Frontal cortex (tissue), 4 donors: ENCODE results near the gene ITGAD. TPM values are rescaled to one million over a fixed set of nuclear protein-coding genes. Genes with fewer than 3 reads are reported as not detected.

ENCODE experiments used
- DNase-seq, 2 donors: peaks; one replicate each; pipeline ENCODE4 v3.0.0; 2012; ENCODE audit warnings: low spot score in 2 of 2
- FAIRE-seq: peaks from 2 replicates; lab custom pipeline; 2012; peaks lifted over from hg19 to GRCh38; lab: Jason Lieb, UNC
- total RNA-seq: library from RNA; depleted of rRNA; stranded (reverse); fragments of >200 nt; gene quantifications from one replicate; pipeline ENCODE4 v1.2.3, GENCODE V29; 2014
- donor health status: control.
- donor health status: control.
- donor health status: control.

The ITGAD gene
- total RNA-seq, 1 donor from 2014 or later = not detected

GRCh38 chr16:31364421-31364820 lies 28.7 kb upstream of the ITGAD start:
- DNase-seq = no peak
- FAIRE-seq = no peak

- DNase-seq (no peak), FAIRE-seq (no peak)
Measured at GRCh38 chr16:31365131-31365865, 27.8 kb upstream of the ITGAD start.

- FAIRE-seq (no peak), DNase-seq (no peak)
Measured at GRCh38 chr16:31367853-31368252, 25.3 kb upstream of the ITGAD start.

GRCh38 chr16:31371008-31371407 lies 22.1 kb upstream of the ITGAD start:
- DNase-seq = no peak
- FAIRE-seq = no peak

DNA sequence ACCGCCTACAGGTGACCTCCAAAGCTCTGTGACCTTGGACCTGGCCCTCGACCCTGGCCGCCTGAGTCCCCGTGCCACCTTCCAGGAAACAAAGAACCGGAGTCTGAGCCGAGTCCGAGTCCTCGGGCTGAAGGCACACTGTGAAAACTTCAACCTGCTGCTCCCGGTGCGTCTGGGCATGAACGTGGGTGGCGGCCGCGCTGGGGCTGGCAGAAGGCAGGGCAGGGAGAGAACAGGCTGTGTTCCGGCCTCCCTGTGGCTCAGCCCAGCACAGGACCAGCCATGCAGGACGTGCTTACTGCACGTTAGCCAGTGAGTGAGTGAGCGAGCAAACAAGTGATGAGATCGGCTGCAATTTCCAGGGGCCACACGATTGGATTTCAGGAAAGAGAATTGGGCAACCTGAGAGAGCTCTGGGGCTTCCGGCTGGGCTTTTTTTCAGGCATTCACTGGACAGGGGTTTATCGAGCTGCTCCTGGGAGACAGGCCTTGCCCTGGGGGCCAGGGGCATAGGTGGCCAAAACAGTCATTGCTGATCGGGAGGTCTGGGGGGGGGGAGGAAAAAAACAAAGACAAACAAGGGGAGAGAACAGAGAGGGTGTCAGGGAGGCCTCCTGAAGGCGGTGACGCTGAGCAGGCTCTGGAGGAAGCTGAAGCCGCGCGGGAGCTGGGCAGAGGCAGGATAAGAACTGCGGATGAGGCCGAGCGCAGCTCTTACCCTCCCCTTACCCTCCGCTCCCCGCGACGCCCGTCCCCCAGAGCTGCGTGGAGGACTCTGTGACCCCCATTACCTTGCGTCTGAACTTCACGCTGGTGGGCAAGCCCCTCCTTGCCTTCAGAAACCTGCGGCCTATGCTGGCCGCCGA lies 21.3 kb upstream of the ITGAD start:
- DNase-seq (no peak), FAIRE-seq (no peak)

- DNase-seq (no peak), FAIRE-seq (no peak)
Measured at GRCh38 chr16:31373235-31373634, 19.9 kb upstream of the ITGAD start.

- FAIRE-seq = no peak
Measured at GRCh38 chr16:31375231-31375630, 17.9 kb upstream of the ITGAD start.

DNA sequence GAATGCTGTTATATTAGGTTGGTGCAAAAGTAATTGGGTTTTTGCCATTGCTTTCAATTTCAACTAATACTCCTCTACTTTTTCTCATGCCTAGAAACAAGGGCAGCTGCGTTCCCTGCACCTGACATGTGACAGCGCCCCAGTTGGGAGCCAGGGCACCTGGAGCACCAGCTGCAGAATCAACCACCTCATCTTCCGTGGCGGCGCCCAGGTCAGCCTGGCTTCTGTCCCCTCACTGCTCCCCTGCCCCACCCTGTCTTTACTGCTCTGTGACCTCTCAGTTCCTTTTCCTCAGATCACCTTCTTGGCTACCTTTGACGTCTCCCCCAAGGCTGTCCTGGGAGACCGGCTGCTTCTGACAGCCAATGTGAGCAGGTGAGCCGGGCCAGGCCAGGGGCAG lies 16.4 kb upstream of the ITGAD start:
- FAIRE-seq = no peak
- DNase-seq = no peak

More at GRCh38 chr16:31375231-31375630, 17.9 kb upstream of the ITGAD start:
- no peak for DNase-seq

GRCh38 chr16:31377210-31377903 lies 15.8 kb upstream of the ITGAD start:
- no peak for FAIRE-seq
- no peak for DNase-seq

- FAIRE-seq (no peak), DNase-seq (no peak)
Measured at GRCh38 chr16:31380201-31380600, 12.9 kb upstream of the ITGAD start.

- FAIRE-seq (no peak), DNase-seq (peak in 1 of 2 donors; percentile 52)
Measured at GRCh38 chr16:31382485-31383161, 10.5 kb upstream of the ITGAD start.

DNA sequence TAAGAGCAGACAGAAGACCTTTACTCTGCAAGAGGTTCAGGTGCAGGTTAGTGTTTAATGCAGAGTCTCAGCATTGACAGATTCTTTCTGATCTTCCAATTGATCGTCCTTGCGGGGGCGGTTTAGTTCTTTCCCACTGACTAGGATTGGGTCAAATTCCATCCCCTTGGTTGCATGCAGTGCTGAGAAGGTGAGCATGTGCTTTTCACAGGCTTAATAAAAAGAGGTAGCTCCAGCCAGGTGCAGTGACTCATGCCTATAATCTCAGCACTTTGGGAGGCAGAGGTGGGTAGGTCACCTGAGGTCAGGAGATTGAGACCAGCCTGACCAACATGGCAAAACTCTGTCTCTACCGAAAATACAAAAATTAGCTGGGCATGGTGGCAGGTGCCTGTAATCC lies 7.5 kb upstream of the ITGAD start:
- no peak for FAIRE-seq

GRCh38 chr16:31386157-31386984 lies 6.8 kb upstream of the ITGAD start:
- DNase-seq = no peak

More for the DNA sequence above, 7.5 kb upstream of the ITGAD start:
- no peak for DNase-seq

GRCh38 chr16:31388535-31388934 lies 4.6 kb upstream of the ITGAD start:
- DNase-seq (no peak), FAIRE-seq (no peak)

More at GRCh38 chr16:31386157-31386984, 6.8 kb upstream of the ITGAD start:
- FAIRE-seq = no peak

GRCh38 chr16:31390504-31391041 lies 2.6 kb upstream of the ITGAD start:
- DNase-seq = no peak
- no peak for FAIRE-seq

DNA sequence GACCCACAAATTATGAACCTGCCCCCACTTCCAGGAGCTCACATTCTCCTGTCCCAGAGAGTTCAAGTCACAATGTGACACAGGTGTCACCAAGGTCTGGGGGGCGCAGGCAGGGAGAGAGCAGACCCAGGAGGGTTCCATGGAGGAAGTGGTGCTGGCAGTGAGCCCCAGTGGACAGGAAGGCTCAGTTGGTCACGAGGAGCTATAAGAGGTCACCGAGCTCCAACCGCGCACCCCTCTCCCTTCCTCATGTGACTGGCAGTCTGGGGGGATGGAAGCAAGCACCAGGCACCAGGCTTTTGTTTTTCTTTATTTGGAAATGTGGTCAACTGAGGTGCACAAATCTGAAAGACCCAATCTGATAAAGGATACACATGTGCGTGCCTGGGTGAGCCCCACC lies 2.5 kb downstream of the ITGAD start:
- DNase-seq (no peak), FAIRE-seq (no peak)

DNA sequence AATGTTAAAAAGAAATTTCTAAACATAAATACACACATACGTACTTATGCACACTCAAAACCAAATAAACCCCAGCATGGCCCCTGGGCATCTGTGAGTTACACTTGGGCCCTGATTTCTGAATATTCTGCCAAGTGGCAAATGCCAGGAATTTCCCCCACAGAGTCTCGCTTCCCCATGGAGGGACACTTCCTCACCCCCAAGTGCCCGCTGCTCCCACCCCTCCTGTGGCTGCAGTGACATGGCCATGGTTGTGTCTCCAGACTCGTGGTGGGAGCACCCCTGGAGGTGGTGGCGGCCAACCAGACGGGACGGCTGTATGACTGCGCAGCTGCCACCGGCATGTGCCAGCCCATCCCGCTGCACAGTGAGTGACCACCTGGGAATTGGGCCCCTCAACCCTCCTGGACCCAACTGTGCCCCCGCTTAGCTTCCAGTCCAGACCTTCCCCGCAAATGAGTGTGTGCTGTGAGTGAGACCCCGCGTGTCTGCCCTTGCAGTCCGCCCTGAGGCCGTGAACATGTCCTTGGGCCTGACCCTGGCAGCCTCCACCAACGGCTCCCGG lies 4.0 kb downstream of the ITGAD start:
- FAIRE-seq = no peak

DNA sequence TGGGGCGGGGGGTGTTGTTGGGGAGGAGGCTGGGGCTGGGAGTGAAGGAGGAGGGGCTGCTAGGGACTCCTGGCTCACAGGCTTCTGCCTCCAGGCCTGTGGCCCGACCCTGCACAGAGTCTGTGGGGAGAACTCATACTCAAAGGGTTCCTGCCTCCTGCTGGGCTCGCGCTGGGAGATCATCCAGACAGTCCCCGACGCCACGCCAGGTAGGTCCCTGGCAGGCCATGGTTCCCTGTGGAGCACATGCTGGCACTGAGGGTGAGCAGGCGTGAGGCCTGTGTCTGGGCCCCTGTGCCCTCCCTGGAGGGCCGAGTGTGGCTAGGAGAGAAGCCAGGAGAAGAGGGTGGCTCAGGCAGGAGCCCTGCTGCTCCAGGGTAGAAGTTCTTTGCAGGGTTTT lies 4.6 kb downstream of the ITGAD start:
- DNase-seq = no peak
- FAIRE-seq = no peak

More for the DNA sequence above, 4.0 kb downstream of the ITGAD start:
- DNase-seq = no peak
